WTC11 (cell line): ENCODE data around the gene GAL3ST3. TPM values are rescaled to one million over a fixed set of nuclear protein-coding genes. Genes with fewer than 3 reads are reported as not detected.

Experiments
- ATAC-seq: fragments of 200-7000 bp; cut with Tn5 transposase; 2 replicates; pipeline ENCODE4 v1.10.0; 2021; ENCODE audit warnings: mild to moderate bottlenecking, moderate library complexity
- CTCF ChIA-PET: fragments of 300-600 bp; sonication (Branson Sonifier 250); formaldehyde crosslinking; loops from one replicate; lab custom pipeline; 2021; ENCODE audit warnings: antibody characterized with exemption; lab: Charles Lee
- POLR2A ChIA-PET: fragments of 350-600 bp; sonication (Branson Sonifier 250); formaldehyde crosslinking; loops from one replicate; lab custom pipeline; 2021; ENCODE audit warnings: antibody characterized with exemption; lab: Charles Lee
- DNase-seq: peaks from one replicate; pipeline ENCODE4 v3.0.0; 2021; ENCODE audit warnings: low spot score
- H3K27ac Mint-ChIP-seq: 2 replicates; pipeline ENCODE4 v1.8.0; 2021; ENCODE audit warnings: mixed read lengths
- H3K27me3 Mint-ChIP-seq: 2 replicates; pipeline ENCODE4 v1.8.0; 2021; ENCODE audit warnings: low read depth, mild to moderate bottlenecking, moderate library complexity, mixed read lengths
- H3K36me3 Mint-ChIP-seq: 2 replicates; pipeline ENCODE4 v1.8.0; 2021; ENCODE audit warnings: mixed read lengths
- H3K4me1 Mint-ChIP-seq: 2 replicates; pipeline ENCODE4 v1.8.0; 2022; ENCODE audit warnings: mixed read lengths
- H3K4me3 Mint-ChIP-seq: 2 replicates; pipeline ENCODE4 v1.8.0; 2021; ENCODE audit warnings: mild to moderate bottlenecking, moderate library complexity, mixed read lengths
- H3K9me3 Mint-ChIP-seq: 2 replicates; pipeline ENCODE4 v1.8.0; 2021; ENCODE audit warnings: mixed read lengths
- CREB1 ChIP-seq: sonication (generic); formaldehyde crosslinking; IDR thresholded peaks from 2 replicates; pipeline ENCODE4 v1.8.0; 2023; ENCODE audit warnings: mild to moderate bottlenecking, missing genetic modification reagents
- EMX1 ChIP-seq: fragments of 250-450 bp; sonication (Bioruptor Pico); IDR thresholded peaks from 2 replicates; pipeline ENCODE4 v1.8.0; 2021; ENCODE audit warnings: mild to moderate bottlenecking
- HMGA2 ChIP-seq: fragments of 250-450 bp; sonication (Bioruptor Pico); IDR thresholded peaks from 2 replicates; pipeline ENCODE4 v1.4.0; 2021; ENCODE audit warnings: mild to moderate bottlenecking, moderate library complexity
- IRF2 ChIP-seq: sonication (generic); formaldehyde crosslinking; IDR thresholded peaks from 2 replicates; pipeline ENCODE4 v1.8.0; 2022; ENCODE audit warnings: low read depth, missing genetic modification reagents, borderline replicate concordance
- JUN ChIP-seq: sonication (generic); formaldehyde crosslinking; IDR thresholded peaks from 2 replicates; pipeline ENCODE4 v1.8.0; 2023; ENCODE audit warnings: mild to moderate bottlenecking, missing genetic modification reagents
- NFE2L1 ChIP-seq: sonication (generic); formaldehyde crosslinking; IDR thresholded peaks from 2 replicates; pipeline ENCODE4 v1.8.1; 2023; ENCODE audit warnings: missing genetic modification reagents
- NR3C1 ChIP-seq: sonication (generic); formaldehyde crosslinking; conservative IDR thresholded peaks from 2 replicates; pipeline ENCODE4 v1.8.1; 2023; ENCODE audit warnings: low read depth, mild to moderate bottlenecking, missing genetic modification reagents
- OVOL2 ChIP-seq: fragments of 250-450 bp; sonication (Bioruptor Pico); IDR thresholded peaks from 2 replicates; pipeline ENCODE4 v1.9.0; 2021; ENCODE audit warnings: mild to moderate bottlenecking, borderline replicate concordance
- PRDM15 ChIP-seq: sonication (generic); formaldehyde crosslinking; IDR thresholded peaks from 2 replicates; pipeline ENCODE4 v1.8.0; 2022; ENCODE audit warnings: missing genetic modification reagents
- RORB ChIP-seq: fragments of 250-450 bp; sonication (Bioruptor Pico); IDR thresholded peaks from 2 replicates; pipeline ENCODE4 v1.9.0; 2021; ENCODE audit warnings: mild to moderate bottlenecking
- SMAD4 ChIP-seq: sonication (generic); formaldehyde crosslinking; IDR thresholded peaks from 2 replicates; pipeline ENCODE4 v1.8.0; 2022; ENCODE audit warnings: mild to moderate bottlenecking, missing genetic modification reagents
- SOX15 ChIP-seq: fragments of 250-450 bp; sonication (Bioruptor Pico); IDR thresholded peaks from 2 replicates; pipeline ENCODE4 v1.9.0; 2021; ENCODE audit warnings: mild to moderate bottlenecking
- TCF7 ChIP-seq: sonication (generic); formaldehyde crosslinking; IDR thresholded peaks from 2 replicates; pipeline ENCODE4 v1.8.0; 2022; ENCODE audit warnings: mild to moderate bottlenecking, low read depth, missing genetic modification reagents, moderate library complexity
- TEAD1 ChIP-seq: sonication (generic); formaldehyde crosslinking; IDR thresholded peaks from 2 replicates; pipeline ENCODE4 v1.8.0; 2022; ENCODE audit warnings: mild to moderate bottlenecking, missing genetic modification reagents
- USF1 ChIP-seq: sonication (generic); formaldehyde crosslinking; IDR thresholded peaks from 2 replicates; pipeline ENCODE4 v1.8.0; 2022; ENCODE audit warnings: mild to moderate bottlenecking, missing genetic modification reagents
- ZBTB21 ChIP-seq: sonication (generic); formaldehyde crosslinking; IDR thresholded peaks from 2 replicates; pipeline ENCODE4 v1.8.1; 2023; ENCODE audit warnings: mild to moderate bottlenecking, missing genetic modification reagents, borderline replicate concordance
- ZNF121 ChIP-seq: sonication (generic); formaldehyde crosslinking; IDR thresholded peaks from 2 replicates; pipeline ENCODE4 v1.8.0; 2023; ENCODE audit warnings: missing genetic modification reagents
- ZNF138 ChIP-seq: sonication (generic); formaldehyde crosslinking; conservative IDR thresholded peaks from 2 replicates; pipeline ENCODE4 v1.8.1; 2022; ENCODE audit warnings: mild to moderate bottlenecking, moderate library complexity, missing genetic modification reagents
- ZNF423 ChIP-seq: fragments of 250-450 bp; sonication (Bioruptor Pico); IDR thresholded peaks from 2 replicates; pipeline ENCODE4 v2.1.2; 2022; ENCODE audit warnings: mild to moderate bottlenecking, moderate library complexity
- ZNF671 ChIP-seq: fragments of 250-450 bp; sonication (Bioruptor Pico); IDR thresholded peaks from 2 replicates; pipeline ENCODE4 v1.8.0; 2021; ENCODE audit warnings: mild to moderate bottlenecking
- total RNA-seq: library from RNA; stranded (reverse); gene quantifications from 3 replicates; pipeline ENCODE4 v1.2.3, GENCODE V29; 2021
- TF ChIP-seq, protein P1 (sequence below): sonication (generic); formaldehyde crosslinking; IDR thresholded peaks from 2 replicates; pipeline ENCODE4 v1.8.0; 2023; ENCODE audit warnings: missing genetic modification reagents
- TF ChIP-seq, protein P2 (sequence below): fragments of 250-450 bp; sonication (Bioruptor Pico); IDR thresholded peaks from 2 replicates; pipeline ENCODE4 v1.9.0; 2021; ENCODE audit warnings: mild to moderate bottlenecking
- TF ChIP-seq, protein P3 (sequence below): sonication (generic); formaldehyde crosslinking; conservative IDR thresholded peaks from 2 replicates; pipeline ENCODE4 v1.8.1; 2022; ENCODE audit warnings: mild to moderate bottlenecking, missing genetic modification reagents

GAL3ST3 gene
- total RNA-seq, 1 experiment from 2014 or later: 21.3 TPM

- no peak for DNase-seq
- POLR2A ChIA-PET: no interaction called here
- no peaks in the 10 kb centered on the region for H3K4me1 Mint-ChIP-seq
- CTCF ChIA-PET: interaction anchor here (1.5 to 2.5 kb wide), 2 partner anchors 8 to 15 kb away, joined by 6 to 21 read pairs; no protein-coding TSS in a partner anchor
- ATAC-seq: no peak
- H3K36me3 Mint-ChIP-seq: peaks cover 25% of the 10 kb centered on the region
- H3K4me3 Mint-ChIP-seq: no peak overlapping the region
- peaks cover 19% of the 10 kb centered on the region for H3K9me3 Mint-ChIP-seq
- no peak overlapping the region for H3K27ac Mint-ChIP-seq
- TF ChIP-seq USF1 (CRISPR knock-in tag) (no peak), ZNF423 (no peak)
- peaks cover 22% of the 10 kb centered on the region for H3K27me3 Mint-ChIP-seq
These were observed 11.6 kb downstream of the GAL3ST3 start for GRCh38 chr11:66037327-66037726.

DNA sequence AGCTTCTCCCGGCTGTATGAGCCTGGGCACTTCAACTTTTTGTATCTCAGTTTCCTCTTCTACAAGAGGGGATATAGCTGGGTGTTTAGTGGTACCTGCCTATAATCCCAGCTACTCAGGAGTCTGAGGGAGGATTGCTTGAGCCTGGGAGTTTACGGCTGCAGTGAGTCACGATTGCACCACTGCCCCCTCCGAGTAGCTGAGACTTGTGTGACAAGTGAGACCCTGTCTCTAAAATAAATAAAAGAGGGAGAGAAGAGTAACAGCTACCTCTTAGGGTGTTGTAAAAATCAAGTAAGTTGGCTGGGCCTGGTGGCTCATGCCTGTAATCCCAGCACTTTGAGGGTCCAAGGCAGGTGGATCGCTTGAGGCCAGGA is 12.6 kb downstream of the GAL3ST3 start:
- DNase-seq: no peak
- ChIA-PET CTCF (interaction anchor here (1.8 to 2.5 kb wide), 2 partner anchors 9 to 14 kb away, joined by 6 to 21 read pairs; no protein-coding TSS in a partner anchor), POLR2A (no interaction called here)
- peaks cover 22% of the 10 kb centered on the region for H3K27me3 Mint-ChIP-seq
- peaks cover 16% of the 10 kb centered on the region for H3K36me3 Mint-ChIP-seq
- no peak for TF ChIP-seq CREB1 (CRISPR knock-in tag)
- no peak for TF ChIP-seq ZNF423
- TF ChIP-seq ZBTB21 (CRISPR knock-in tag): no peak
- no peak for TF ChIP-seq IRF2 (CRISPR knock-in tag)
- ATAC-seq: no peak
- no peak overlapping the region for H3K27ac Mint-ChIP-seq
- no peak overlapping the region for H3K4me3 Mint-ChIP-seq
- H3K9me3 Mint-ChIP-seq: peaks cover 19% of the 10 kb centered on the region
- H3K4me1 Mint-ChIP-seq: no peaks in the 10 kb centered on the region

DNA sequence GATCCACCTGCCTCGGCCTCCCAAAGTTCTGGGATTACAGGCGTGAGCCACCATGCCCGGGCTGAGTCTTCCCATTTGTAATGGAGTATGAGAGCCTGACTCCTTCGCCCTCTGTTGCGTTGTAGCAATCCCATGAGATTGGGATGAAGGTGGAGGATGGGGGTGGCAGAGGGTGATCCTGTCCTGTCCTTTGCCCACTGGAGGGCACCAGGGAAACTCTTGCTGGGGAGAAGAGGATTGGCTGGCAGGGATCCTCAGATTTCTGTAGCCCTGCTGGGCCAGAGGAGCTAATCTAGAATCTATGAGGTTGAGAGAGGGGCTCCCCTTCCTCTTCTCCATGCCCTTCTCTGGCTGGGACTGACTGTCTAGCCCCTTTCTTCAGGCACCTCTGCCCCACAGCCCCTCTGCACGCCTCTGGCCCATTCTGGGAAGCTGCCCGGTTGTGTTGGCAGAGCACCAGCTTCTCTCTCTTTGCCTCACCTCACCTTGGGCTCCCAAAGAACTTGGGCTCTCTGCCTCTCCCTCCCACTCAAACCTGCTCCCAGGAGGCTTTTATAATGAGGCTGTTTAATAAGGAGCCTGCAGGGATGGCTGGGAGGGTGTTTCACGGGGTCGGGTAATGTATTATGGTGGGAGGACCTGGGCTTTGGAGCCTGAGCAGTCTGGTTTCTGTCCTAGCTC is 13.2 kb downstream of the GAL3ST3 start:
- ATAC-seq: no peak

DNA sequence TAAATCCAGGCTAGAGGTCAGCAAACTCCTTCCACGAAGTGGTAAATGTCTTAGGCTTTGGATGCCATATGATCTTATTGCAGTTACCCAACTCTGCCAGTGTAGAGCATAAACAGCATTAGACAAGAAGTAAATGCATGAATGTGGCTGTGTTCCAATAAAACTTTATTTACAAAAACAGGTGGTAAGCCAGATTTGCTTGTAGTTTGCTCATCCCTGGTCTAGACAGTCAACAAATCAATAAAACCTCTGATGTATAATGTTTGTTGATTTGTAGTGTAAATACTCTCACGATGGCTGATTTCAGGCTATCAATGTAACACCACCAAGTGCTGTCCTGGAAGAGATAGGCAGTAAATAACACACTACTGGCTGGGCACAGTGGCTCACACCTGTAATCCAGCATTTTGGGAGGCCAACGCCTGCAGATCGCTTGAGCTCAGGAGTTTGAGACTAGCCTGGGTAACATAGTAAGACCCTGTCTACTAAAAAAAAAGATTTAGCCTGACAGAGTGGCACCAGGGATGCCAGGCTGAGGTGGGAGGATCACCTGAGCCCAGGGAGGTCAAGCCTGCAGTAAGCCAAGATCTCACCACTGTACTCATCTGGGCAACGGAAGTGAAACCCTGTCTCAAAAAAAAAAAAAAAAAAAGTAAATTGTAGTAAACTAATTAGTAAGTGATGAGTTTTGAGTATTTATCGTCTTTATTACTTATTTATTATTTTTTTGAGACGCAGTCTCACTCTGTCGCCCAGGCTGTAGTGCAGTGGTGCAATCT is 15.8 kb downstream of the GAL3ST3 start:
- Mint-ChIP-seq H3K27me3 (peaks cover 28% of the 10 kb centered on the region), H3K36me3 (peaks cover 12% of the 10 kb centered on the region), H3K27ac (no peak overlapping the region), H3K4me1 (no peaks in the 10 kb centered on the region), H3K4me3 (no peak overlapping the region), H3K9me3 (peaks cover 19% of the 10 kb centered on the region)
- POLR2A ChIA-PET: no interaction called here
- CTCF ChIA-PET: interaction anchor here (1.0 kb wide), 1 partner anchor 12 kb away, joined by 3 read pairs; no protein-coding TSS in a partner anchor
- TF ChIP-seq NFE2L1 (CRISPR knock-in tag) (no peak), PRDM15 (CRISPR knock-in tag) (no peak), ZNF671 (no peak), HMGA2 (CRISPR knock-in tag) (no peak), NR3C1 (CRISPR knock-in tag) (no peak), ZNF138 (CRISPR knock-in tag) (no peak), ZBTB21 (CRISPR knock-in tag) (no peak)
- TF ChIP-seq, protein P1, sequence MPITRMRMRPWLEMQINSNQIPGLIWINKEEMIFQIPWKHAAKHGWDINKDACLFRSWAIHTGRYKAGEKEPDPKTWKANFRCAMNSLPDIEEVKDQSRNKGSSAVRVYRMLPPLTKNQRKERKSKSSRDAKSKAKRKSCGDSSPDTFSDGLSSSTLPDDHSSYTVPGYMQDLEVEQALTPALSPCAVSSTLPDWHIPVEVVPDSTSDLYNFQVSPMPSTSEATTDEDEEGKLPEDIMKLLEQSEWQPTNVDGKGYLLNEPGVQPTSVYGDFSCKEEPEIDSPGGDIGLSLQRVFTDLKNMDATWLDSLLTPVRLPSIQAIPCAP: no peak
- TF ChIP-seq, protein P2, sequence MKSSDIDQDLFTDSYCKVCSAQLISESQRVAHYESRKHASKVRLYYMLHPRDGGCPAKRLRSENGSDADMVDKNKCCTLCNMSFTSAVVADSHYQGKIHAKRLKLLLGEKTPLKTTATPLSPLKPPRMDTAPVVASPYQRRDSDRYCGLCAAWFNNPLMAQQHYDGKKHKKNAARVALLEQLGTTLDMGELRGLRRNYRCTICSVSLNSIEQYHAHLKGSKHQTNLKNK: no peak
- no peak for ATAC-seq
- DNase-seq: no peak

More for the DNA sequence above, 13.2 kb downstream of the GAL3ST3 start:
- Mint-ChIP-seq H3K4me3 (no peak overlapping the region), H3K27ac (no peak overlapping the region), H3K4me1 (no peaks in the 10 kb centered on the region), H3K27me3 (peaks cover 22% of the 10 kb centered on the region), H3K9me3 (peaks cover 19% of the 10 kb centered on the region), H3K36me3 (peaks cover 12% of the 10 kb centered on the region)
- DNase-seq: no peak
- TF ChIP-seq SOX15: no peak
- no peak for TF ChIP-seq JUN (CRISPR knock-in tag)
- TF ChIP-seq, protein P3, sequence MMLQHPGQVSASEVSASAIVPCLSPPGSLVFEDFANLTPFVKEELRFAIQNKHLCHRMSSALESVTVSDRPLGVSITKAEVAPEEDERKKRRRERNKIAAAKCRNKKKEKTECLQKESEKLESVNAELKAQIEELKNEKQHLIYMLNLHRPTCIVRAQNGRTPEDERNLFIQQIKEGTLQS (CRISPR knock-in tag): no peak
- TF ChIP-seq TCF7: no peak
- TF ChIP-seq EMX1 (CRISPR knock-in tag): no peak
- TF ChIP-seq OVOL2: no peak
- TF ChIP-seq SMAD4: no peak
- no peak for TF ChIP-seq ZNF121 (CRISPR knock-in tag)
- TF ChIP-seq RORB: no peak
- no peak for TF ChIP-seq TEAD1 (CRISPR knock-in tag)
- POLR2A ChIA-PET: no interaction called here
- CTCF ChIA-PET: interaction anchor here (1.8 to 2.5 kb wide), 2 partner anchors 9 to 13 kb away, joined by 6 to 21 read pairs; no protein-coding TSS in a partner anchor
